ENCODE data around the gene TACC3.

GRCh38 chr4:1779588-1780382 is 58.5 kb downstream of the TACC3 start:
- TF ChIP-seq CTCF (IDR thresholded peaks at IDR 0.05) = no peak
- TF ChIP-seq POLR2A (IDR thresholded peaks at IDR 0.05) = no peak
